Type B pancreatic cell (in vitro differentiated cells): ENCODE results near the gene MTRF1L. TPM values are rescaled to one million over a fixed set of nuclear protein-coding genes. Genes with fewer than 3 reads are reported as not detected.
A peak's percentile ranks its signal among the peaks of the same experiment; 100 is the strongest.

ENCODE experiments used
- DNase-seq: peaks from one replicate; pipeline ENCODE4 v3.0.0; 2021; ENCODE audit warnings: mixed read lengths; ENCODE audit not compliant: unreplicated experiment; ENCODE audit errors: extremely low spot score
- H3K27ac Mint-ChIP-seq: 2 replicates; pipeline ENCODE4 v1.8.0; 2021; ENCODE audit warnings: mild to moderate bottlenecking, mixed read lengths
- H3K27me3 Mint-ChIP-seq: 2 replicates; pipeline ENCODE4 v1.8.0; 2021; ENCODE audit warnings: mixed read lengths
- H3K36me3 Mint-ChIP-seq: 2 replicates; pipeline ENCODE4 v1.8.0; 2021; ENCODE audit warnings: mixed read lengths
- H3K4me1 Mint-ChIP-seq: one replicate; pipeline ENCODE4 v1.8.0; 2021; ENCODE audit warnings: mixed read lengths; ENCODE audit not compliant: unreplicated experiment
- H3K4me3 Mint-ChIP-seq: 2 replicates; pipeline ENCODE4 v1.8.0; 2021; ENCODE audit warnings: mild to moderate bottlenecking, mixed read lengths
- H3K9me3 Mint-ChIP-seq: 2 replicates; pipeline ENCODE4 v1.8.0; 2021; ENCODE audit warnings: mixed read lengths
- total RNA-seq: library from RNA; stranded (reverse); gene quantifications from 2 replicates; pipeline ENCODE4 v1.2.1, GENCODE V29; 2021; ENCODE audit warnings: low replicate concordance
- TF ChIP-seq, protein P1 (sequence below): fragments of 200-600 bp; sonication (generic); conservative IDR thresholded peaks from 2 replicates; pipeline ENCODE4 v1.5.0; 2021; ENCODE audit warnings: antibody characterized with exemption, mild to moderate bottlenecking

MTRF1L gene
- total RNA-seq, 1 donor from 2014 or later: 17.3 TPM

DNA sequence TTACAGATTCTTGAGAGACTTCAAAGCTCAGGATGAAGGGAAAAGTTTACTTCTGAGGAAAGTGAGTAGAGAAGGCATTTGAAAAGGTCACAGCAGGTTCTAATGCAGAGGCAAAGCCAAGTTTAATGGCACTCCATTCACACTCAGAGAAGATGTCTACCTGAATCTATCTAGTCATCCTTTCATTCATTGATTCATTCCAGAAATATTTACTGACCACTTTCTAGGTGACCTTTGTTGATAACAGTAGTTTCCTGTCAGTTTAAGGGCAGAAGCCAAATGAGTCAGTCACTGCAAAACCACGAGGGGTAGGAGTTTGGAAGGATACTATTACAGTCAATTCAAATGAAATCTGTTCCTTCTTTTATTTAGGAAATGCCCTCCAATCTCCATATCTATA is 50.5 kb downstream of the MTRF1L start:
- no peak overlapping the region for H3K27ac Mint-ChIP-seq
- H3K9me3 Mint-ChIP-seq: no peaks in the 10 kb centered on the region
- no peak overlapping the region for H3K4me3 Mint-ChIP-seq
- no peak for DNase-seq
- H3K27me3 Mint-ChIP-seq: peaks cover 7% of the 10 kb centered on the region
- H3K4me1 Mint-ChIP-seq: no peaks in the 10 kb centered on the region
- TF ChIP-seq, protein P1, sequence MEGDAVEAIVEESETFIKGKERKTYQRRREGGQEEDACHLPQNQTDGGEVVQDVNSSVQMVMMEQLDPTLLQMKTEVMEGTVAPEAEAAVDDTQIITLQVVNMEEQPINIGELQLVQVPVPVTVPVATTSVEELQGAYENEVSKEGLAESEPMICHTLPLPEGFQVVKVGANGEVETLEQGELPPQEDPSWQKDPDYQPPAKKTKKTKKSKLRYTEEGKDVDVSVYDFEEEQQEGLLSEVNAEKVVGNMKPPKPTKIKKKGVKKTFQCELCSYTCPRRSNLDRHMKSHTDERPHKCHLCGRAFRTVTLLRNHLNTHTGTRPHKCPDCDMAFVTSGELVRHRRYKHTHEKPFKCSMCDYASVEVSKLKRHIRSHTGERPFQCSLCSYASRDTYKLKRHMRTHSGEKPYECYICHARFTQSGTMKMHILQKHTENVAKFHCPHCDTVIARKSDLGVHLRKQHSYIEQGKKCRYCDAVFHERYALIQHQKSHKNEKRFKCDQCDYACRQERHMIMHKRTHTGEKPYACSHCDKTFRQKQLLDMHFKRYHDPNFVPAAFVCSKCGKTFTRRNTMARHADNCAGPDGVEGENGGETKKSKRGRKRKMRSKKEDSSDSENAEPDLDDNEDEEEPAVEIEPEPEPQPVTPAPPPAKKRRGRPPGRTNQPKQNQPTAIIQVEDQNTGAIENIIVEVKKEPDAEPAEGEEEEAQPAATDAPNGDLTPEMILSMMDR: no peak
- no peaks in the 10 kb centered on the region for H3K36me3 Mint-ChIP-seq

DNA sequence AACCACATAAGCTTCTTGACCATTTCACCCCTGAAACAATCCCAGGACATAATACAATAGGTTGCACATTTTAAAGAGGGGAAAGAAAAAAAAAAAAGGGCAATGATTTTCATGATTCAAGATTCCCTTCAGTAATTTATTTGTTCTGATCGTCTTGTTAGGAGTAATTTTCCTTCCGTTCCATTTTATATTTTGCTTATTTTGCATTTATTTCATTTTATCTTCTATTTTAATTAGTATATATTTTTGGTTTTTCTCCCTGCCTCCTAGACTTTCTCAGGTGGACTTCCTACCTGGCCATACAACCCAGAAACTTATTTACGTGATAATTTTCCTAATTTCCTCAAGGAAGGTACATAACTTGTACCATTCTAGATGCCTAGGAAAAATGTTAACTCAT is 52.3 kb downstream of the MTRF1L start:
- H3K9me3 Mint-ChIP-seq: no peaks in the 10 kb centered on the region
- peaks cover 7% of the 10 kb centered on the region for H3K27me3 Mint-ChIP-seq
- H3K4me3 Mint-ChIP-seq: no peak overlapping the region
- H3K4me1 Mint-ChIP-seq: no peaks in the 10 kb centered on the region
- TF ChIP-seq, protein P1: no peak
- H3K27ac Mint-ChIP-seq: no peak overlapping the region
- DNase-seq: no peak
- no peaks in the 10 kb centered on the region for H3K36me3 Mint-ChIP-seq

DNA sequence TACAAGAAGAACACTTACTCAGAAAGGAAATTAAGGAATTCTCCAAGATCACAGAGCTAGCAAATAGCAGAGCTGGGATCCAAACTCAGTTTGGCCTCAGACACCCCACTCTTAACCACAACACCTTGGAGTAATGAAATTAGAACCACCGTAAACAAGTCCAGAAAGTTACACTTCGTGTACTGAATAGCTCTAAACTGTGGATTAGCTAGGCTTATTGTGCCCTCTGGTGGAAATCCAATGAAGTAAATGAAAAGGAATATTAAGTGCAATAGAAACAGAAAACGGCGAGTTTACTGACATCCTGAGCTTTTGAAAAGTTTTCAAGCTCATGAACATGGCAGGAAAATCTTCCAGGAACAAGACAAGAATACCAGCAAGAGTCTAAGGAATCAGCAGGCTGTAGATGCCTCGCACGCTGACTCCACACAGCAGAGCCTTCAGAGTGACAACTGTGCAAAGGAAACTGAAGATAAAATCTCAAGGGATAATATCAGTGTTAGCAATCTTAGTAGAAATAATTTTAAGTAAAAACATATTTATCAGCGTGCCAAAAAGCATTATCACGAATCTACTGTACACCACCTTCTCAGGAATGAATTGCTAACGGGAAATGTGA is 54.2 kb downstream of the MTRF1L start:
- no peaks in the 10 kb centered on the region for H3K36me3 Mint-ChIP-seq
- TF ChIP-seq, protein P1: peak; percentile 83
- no peaks in the 10 kb centered on the region for H3K4me1 Mint-ChIP-seq
- DNase-seq: no peak
- no peak overlapping the region for H3K4me3 Mint-ChIP-seq
- no peak overlapping the region for H3K27ac Mint-ChIP-seq
- H3K27me3 Mint-ChIP-seq: peaks cover 7% of the 10 kb centered on the region
- no peaks in the 10 kb centered on the region for H3K9me3 Mint-ChIP-seq

DNA sequence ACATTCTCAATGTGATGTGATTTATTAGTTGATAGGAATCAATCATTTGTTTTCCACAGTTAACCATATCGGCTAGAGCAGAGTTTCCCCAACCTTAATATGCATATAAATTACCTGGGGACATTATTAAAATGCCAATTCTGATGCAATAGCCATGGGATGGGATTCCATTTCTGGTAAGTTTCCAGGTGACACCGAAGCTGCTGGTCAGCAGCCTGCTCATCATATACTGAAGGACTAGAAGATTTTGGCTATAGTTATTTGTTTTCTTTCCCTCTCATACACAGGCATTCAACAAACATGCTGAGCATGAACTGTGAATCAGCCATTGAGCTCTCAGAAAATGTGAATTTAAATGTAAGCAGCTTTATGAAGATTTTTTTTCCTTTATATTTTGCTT is 55.5 kb downstream of the MTRF1L start:
- no peak overlapping the region for H3K4me3 Mint-ChIP-seq
- no peak for DNase-seq
- no peaks in the 10 kb centered on the region for H3K36me3 Mint-ChIP-seq
- H3K27me3 Mint-ChIP-seq: peaks cover 7% of the 10 kb centered on the region
- no peak overlapping the region for H3K27ac Mint-ChIP-seq
- TF ChIP-seq, protein P1: no peak
- no peaks in the 10 kb centered on the region for H3K9me3 Mint-ChIP-seq
- no peaks in the 10 kb centered on the region for H3K4me1 Mint-ChIP-seq

DNA sequence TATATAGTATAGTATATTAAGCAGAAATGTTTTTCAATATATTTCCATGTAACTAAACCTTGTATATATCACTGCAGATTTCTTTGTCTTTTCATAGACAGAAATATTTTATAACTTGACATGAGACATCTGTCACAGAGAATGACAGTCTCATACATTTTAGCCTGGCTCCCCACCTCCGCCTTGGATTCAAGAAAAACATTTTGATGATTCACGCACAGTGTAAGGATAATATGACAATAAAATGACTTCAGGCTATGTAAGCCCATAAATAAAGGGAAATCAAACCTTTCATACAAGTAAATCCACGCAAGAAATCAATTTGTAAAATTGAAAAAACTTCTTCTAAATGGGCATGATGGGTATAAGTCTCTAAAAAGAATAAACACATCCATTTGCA is 56.0 kb downstream of the MTRF1L start:
- TF ChIP-seq, protein P1: no peak
- no peaks in the 10 kb centered on the region for H3K9me3 Mint-ChIP-seq
- H3K4me1 Mint-ChIP-seq: no peaks in the 10 kb centered on the region
- H3K27ac Mint-ChIP-seq: no peak overlapping the region
- DNase-seq: no peak
- H3K4me3 Mint-ChIP-seq: no peak overlapping the region
- peaks cover 7% of the 10 kb centered on the region for H3K27me3 Mint-ChIP-seq
- H3K36me3 Mint-ChIP-seq: no peaks in the 10 kb centered on the region
